Right cardiac atrium (tissue), 5 donors: ENCODE data around the gene TMEM178B. TPM values are rescaled to one million over a fixed set of nuclear protein-coding genes. Genes with fewer than 3 reads are reported as not detected.

Source experiments
- ATAC-seq, 2 donors: fragments of 200-7000 bp; cut with Tn5 transposase; one replicate each; pipeline versions ENCODE4 v1.8.0 to v1.9.1; 2020; ENCODE audit warnings: moderate library complexity in 2 of 2, mild to moderate bottlenecking in 1 of 2
- DNase-seq, 3 donors: peaks; one replicate each; pipeline ENCODE4 v3.0.0-alpha.2; 2020
- H3K27ac ChIP-seq: one replicate; pipeline ENCODE4 v1.5.1; 2013; ENCODE audit warnings: mild to moderate bottlenecking, low read length, control low read depth, moderate library complexity
- H3K27me3 ChIP-seq: one replicate; pipeline ENCODE4 v1.6.1; 2013; ENCODE audit not compliant: control insufficient read depth, insufficient read depth
- H3K4me1 ChIP-seq: one replicate; pipeline ENCODE4 v1.6.1; 2013; ENCODE audit warnings: low read length; ENCODE audit not compliant: control insufficient read depth, insufficient read depth
- H3K4me3 ChIP-seq: one replicate; pipeline ENCODE4 v1.5.1; 2013; ENCODE audit warnings: low read length, control low read depth
- H3K9me3 ChIP-seq: one replicate; pipeline ENCODE4 v1.6.1; 2013; ENCODE audit warnings: low read length; ENCODE audit not compliant: control insufficient read depth
- WGBS: extraction: QIAGEN DNeasy Blood & Tissue Kit; methylation state at CpG from one replicate; pipeline ENCODE4 v1.1.7; 2013; 5-methylcytosine and 5-hydroxymethylcytosine counted together
- intact Hi-C, 4 donors: fragments of 100-400 bp; cut with DNase I; formaldehyde crosslinking; loops; one replicate each; pipeline versions ENCODE4 v1.11.0 to v1.14.0; 2022 to 2023
- polyA plus RNA-seq: library from polyadenylated mRNA; stranded (reverse); fragments of 200-250 nt; gene quantifications from one replicate; pipeline ENCODE4 v1.2.3, GENCODE V29; 2013
- total RNA-seq, 4 donors: library from RNA; stranded (reverse); fragmentation: NEBNext Ultra II Directional; extraction: Animal tissue kit (Norgen Biotek cat#: 25700); gene quantifications; one replicate each; pipeline ENCODE4 v1.2.1, GENCODE V29; 2021
- donor health status: healthy with polysubstance abuse.
- donor health status: DM: no; HTN: yes; CAD: no.
- donor health status: DM: no; HTN: no; CAD: no.
- donor health status: DM: no; HTN: yes; CAD: no; lungs with severe emphysema.
- donor health status: DM: yes; HTN: yes; CAD: no.

Gene TMEM178B
- total and polyA plus RNA-seq, 5 donors = 13.3 to 49.6 (median 35.0) TPM

DNA sequence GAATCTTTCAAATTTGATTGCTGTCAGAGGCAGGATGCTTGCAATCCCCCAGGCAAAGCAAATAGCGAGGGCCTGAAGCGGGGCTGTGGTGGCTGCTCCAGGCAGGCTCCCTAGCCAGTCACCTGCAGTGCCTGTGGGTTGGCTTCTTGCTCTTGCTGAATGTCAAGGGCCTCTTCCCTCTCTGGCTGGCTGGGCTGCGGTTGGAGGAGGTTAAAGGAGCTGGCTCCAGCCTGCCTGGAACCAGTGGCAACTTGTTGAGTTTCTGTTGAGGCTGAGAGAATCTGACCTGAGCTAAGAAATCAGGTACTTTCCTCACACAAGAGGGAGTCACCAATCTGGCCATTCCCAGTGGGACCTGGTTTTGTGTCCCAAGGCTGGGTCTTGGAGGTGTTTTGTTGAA, 134.7 kb downstream of the TMEM178B start:
- Histone ChIP-seq H3K4me3 (no peak overlapping the region), H3K27ac (no peak overlapping the region), H3K4me1 (no peaks in the 10 kb centered on the region), H3K9me3 (no peaks in the 10 kb centered on the region), H3K27me3 (no peaks in the 10 kb centered on the region)
- DNase-seq (no peak), ATAC-seq (no peak)
- intact Hi-C loops = no loop called here
- 64% methylated on average over 3 of the region's 3 CpGs for WGBS

DNA sequence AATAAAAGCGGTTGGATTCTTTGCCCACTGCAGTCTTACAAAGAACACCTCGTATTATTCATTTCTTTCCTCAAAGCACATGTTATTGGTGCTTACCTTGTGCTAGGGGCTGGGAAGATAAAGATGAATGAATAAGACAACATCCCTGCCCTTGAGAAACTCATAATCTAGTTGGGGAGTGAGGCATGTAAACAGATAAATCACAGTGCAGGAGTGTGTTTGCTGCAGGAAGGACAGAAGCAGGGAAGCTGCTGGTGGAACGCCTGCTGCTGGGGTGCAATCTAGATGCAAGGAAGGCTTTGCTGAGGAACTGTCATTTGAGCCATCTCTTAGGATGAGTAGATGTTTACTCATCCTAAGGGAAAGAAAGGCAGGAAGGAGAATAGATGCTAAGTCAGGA, 135.6 kb downstream of the TMEM178B start:
- ATAC-seq = no peak
- intact Hi-C loops = no loop called here
- Histone ChIP-seq H3K27ac (no peak overlapping the region), H3K9me3 (no peaks in the 10 kb centered on the region), H3K4me3 (no peak overlapping the region), H3K4me1 (no peaks in the 10 kb centered on the region), H3K27me3 (no peaks in the 10 kb centered on the region)
- no peak for DNase-seq
- WGBS = 70% methylated on average over 3 of the region's 3 CpGs

DNA sequence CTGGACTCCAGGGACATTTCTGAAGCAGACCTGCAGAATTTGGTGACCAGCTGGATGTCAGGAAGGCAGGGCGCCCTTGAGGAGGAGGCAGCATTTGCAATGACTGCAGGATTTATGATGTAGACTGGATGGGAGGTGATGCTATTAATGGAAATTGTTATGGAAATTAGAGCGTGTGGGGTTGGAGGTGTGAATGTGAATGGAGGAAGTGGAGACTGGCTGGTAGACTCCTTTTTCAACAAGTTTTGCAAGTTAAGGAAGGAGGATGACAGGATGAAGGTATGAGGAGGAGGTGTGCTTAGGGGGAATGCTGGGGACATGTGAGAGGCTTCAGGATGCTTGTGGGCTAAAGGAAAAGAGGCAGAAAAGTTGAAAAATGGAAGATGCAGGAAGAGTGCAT, 137.0 kb downstream of the TMEM178B start:
- no peak overlapping the region for H3K4me3 ChIP-seq
- intact Hi-C loops = no loop called here
- DNase-seq (no peak), ATAC-seq (no peak)
- H3K9me3 ChIP-seq = no peaks in the 10 kb centered on the region
- no peaks in the 10 kb centered on the region for H3K27me3 ChIP-seq
- no peaks in the 10 kb centered on the region for H3K4me1 ChIP-seq
- 50% methylated on average over 2 of the region's 2 CpGs for WGBS
- no peak overlapping the region for H3K27ac ChIP-seq

DNA sequence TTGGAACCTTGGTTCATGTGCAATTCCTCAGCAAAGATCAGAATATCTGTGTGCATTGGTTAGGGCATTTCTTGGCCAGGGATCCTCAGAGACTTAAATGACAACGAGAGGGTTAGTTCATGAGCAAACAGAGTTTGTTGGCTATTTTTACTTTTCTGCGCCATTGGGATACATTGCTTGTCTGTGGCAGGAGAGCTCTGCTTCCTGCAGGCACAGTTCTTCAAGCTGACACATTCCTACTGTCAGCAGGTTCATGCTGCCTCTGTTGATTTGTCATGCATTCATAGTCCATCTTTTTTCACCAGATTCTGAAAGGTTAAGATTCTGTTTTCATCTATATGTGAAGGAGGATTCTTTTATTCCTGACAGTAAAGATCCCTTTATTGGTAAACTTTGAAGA, 139.4 kb downstream of the TMEM178B start:
- Histone ChIP-seq H3K4me1 (no peaks in the 10 kb centered on the region), H3K9me3 (no peaks in the 10 kb centered on the region), H3K27me3 (no peaks in the 10 kb centered on the region), H3K27ac (no peak overlapping the region), H3K4me3 (no peak overlapping the region)
- DNase-seq = no peak
- intact Hi-C loops = no loop called here
- WGBS = 43% methylated on average over 2 of the region's 2 CpGs
- peak; percentile 39 to 58 for ATAC-seq

DNA sequence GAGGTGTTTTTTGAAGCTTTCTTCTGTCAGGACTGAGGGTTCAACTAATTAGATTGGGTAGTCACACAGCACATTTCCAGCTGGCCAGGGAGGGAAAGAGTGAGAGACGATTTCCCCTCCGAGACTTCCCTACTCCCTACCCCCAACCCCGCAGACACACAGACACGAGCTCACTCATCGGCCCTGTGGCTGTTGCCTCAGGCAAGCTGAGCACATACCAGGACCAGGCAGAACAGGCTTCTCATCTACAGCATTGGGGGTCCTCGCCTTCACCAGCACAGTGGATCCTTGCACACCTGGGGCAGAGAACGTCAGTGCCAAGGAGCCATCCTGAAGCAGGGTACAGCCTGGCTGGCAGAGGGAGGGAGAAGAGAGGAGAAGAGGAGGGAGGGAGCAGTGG, 144.1 kb downstream of the TMEM178B start:
- intact Hi-C loops = no loop called here
- WGBS = 51% methylated on average over 7 of the region's 7 CpGs
- ATAC-seq = no peak

DNA sequence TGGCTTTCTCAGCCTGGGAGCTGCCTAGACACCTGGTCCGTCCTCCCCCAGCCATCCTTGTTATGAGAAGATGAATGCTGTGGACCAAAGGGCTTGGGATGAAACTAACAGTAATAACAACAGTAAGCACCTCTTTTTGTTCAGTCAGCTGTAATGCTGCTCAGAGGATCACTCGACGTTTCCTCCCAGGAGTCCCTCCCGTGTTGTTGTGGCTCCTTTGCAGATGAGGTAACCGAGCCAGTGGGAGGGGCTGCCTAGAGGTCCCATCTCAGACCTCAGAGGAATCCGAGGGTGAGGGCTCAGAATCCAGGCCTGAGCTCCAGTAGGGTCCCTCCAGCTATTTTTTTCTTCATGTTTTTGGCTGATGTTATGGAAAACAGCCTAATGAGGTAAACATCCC, 145.1 kb downstream of the TMEM178B start:
- Histone ChIP-seq H3K27ac (no peak overlapping the region), H3K9me3 (no peaks in the 10 kb centered on the region), H3K27me3 (no peaks in the 10 kb centered on the region), H3K4me3 (no peak overlapping the region), H3K4me1 (no peaks in the 10 kb centered on the region)
- intact Hi-C loops = no loop called here
- ATAC-seq (no peak), DNase-seq (no peak)
- WGBS = 52% methylated on average over 6 of the region's 6 CpGs

More for the DNA sequence above, 144.1 kb downstream of the TMEM178B start:
- no peak overlapping the region for H3K27ac ChIP-seq
- H3K9me3 ChIP-seq = no peaks in the 10 kb centered on the region
- no peak overlapping the region for H3K4me3 ChIP-seq
- H3K4me1 ChIP-seq = no peaks in the 10 kb centered on the region
- no peaks in the 10 kb centered on the region for H3K27me3 ChIP-seq
- no peak for DNase-seq

DNA sequence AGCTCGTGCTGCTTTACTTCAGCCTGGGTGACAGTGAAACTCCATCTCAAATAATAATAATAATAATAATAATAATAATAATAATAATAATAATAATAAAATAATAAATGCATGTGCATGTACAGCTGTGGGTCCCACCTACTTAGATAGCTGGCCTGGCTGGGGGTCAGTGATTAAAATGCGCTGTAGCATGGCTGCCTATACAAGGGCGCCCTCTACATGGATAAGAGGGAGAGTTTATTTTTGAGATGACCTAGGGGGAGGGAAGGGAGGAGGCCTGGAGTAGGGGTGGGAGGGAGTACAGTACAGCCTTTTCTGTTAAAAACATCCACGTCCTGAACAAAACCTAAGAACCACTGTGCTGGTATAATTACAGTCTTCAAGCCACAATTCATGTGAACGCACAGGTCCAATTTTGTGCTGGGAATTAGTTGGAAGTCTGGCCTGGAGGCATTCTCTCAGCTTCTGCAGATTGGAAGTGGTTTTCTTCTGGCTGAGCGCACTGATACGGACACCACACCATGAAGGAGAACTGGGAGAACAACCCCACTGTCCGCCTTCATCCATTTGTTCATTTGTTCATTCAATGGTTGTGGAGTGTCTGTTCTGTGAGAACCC, 146.5 kb downstream of the TMEM178B start:
- H3K27ac ChIP-seq = no peak overlapping the region
- no peaks in the 10 kb centered on the region for H3K4me1 ChIP-seq
- no peak for DNase-seq
- 73% methylated on average over 8 of the region's 8 CpGs for WGBS
- ATAC-seq = no peak
- intact Hi-C loops = no loop called here
- H3K9me3 ChIP-seq = no peaks in the 10 kb centered on the region
- no peaks in the 10 kb centered on the region for H3K27me3 ChIP-seq
- H3K4me3 ChIP-seq = no peak overlapping the region

DNA sequence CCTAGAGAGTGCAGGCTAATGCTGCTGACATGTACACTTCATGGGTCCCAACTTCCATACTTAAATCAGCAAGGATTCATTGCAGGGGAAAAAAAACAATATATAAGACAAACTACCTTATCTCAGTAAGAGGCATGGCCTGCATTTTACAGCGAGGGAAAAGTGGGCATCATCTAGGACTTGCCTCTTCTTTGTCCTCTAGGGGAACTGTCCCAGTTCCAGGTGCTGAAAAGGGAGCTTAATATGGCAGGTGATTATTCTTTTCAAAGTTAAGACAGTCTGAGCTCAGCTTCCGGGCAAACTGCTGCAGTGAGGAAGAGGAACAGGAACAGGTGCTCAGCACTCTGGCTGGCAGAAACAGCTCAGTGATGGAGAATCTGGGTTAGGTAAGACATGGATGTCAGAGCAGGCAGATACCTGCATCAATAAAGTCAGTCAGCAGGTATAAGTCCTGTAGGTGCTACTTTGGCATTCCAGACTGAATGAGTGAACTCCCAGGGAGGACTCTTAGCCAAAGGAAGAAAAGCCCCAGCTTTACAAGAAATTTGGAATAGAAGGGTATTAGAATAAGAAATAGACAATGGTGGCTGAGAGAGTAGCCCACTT, 147.2 kb downstream of the TMEM178B start:
- intact Hi-C loops = no loop called here
- 35% methylated on average over 2 of the region's 2 CpGs for WGBS
- Histone ChIP-seq H3K27me3 (no peaks in the 10 kb centered on the region), H3K27ac (no peak overlapping the region), H3K4me1 (no peaks in the 10 kb centered on the region), H3K9me3 (no peaks in the 10 kb centered on the region), H3K4me3 (no peak overlapping the region)
- no peak for DNase-seq
- no peak for ATAC-seq

DNA sequence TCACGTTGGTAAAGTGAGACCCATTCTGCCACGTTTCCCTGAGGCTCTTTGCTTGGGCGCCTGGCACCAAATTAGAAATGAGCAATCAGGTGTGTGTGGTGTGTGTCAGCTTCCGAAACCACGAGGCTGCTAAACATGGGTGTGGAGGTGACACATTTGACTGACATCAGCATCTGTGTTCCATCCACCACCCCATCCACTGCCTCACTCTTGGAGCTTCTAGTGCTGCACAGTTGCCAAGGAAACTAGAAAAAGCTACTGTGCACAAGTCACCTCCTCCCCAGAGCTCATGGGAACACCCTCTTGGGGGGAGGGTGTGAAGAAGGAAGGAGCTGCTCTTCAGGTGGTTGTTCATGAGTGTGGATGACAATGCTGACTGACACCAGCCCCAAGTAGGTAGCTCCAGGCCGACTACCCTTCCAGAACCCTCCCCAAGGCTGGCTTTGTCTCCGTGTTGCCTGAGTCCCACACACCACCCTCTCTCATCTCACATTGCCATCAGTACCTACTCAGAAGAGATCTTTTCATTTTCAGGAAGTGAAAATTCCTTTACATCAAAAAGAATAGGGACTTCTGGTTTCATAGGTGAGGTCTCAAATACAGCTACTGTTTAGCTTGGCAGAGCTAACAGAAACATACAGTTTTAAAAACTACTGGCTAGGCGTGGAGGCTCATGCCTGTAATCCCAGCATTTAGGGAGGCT, 152.2 kb downstream of the TMEM178B start:
- intact Hi-C loops = loop anchor here in 1 of 4 donors (5.0 kb wide), 1 partner anchor 414 kb away; no protein-coding TSS in a partner anchor
- Histone ChIP-seq H3K4me1 (no peaks in the 10 kb centered on the region), H3K9me3 (no peaks in the 10 kb centered on the region), H3K27ac (no peak overlapping the region), H3K27me3 (no peaks in the 10 kb centered on the region), H3K4me3 (no peak overlapping the region)
- 73% methylated on average over 8 of the region's 8 CpGs for WGBS
- ATAC-seq (no peak), DNase-seq (no peak)

DNA sequence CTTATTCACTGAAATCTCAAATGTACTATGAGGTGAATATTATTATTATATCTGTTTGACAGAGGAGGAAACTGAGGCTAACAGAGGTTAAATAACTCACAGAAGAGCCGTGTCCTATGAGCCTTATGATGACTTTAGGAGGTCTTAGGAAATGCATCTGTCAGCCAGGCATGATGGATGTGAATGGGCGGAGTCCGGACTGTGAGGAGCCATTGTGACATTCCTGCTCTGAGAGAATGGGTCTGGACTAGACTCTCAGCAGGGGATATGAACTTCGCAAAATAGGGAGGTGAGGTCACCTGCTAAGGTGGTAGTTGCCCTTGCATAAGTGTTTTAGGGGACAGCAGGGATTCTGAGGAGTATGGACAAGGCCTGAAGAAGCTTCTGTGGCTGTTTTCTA, 153.6 kb downstream of the TMEM178B start:
- Histone ChIP-seq H3K4me3 (no peak overlapping the region), H3K9me3 (no peaks in the 10 kb centered on the region), H3K4me1 (no peaks in the 10 kb centered on the region), H3K27ac (no peak overlapping the region), H3K27me3 (no peaks in the 10 kb centered on the region)
- no peak for ATAC-seq
- no peak for DNase-seq
- intact Hi-C loops = loop anchor here in 1 of 4 donors (5.0 kb wide), 1 partner anchor 415 kb away; no protein-coding TSS in a partner anchor
- 70% methylated on average over 4 of the region's 4 CpGs for WGBS

DNA sequence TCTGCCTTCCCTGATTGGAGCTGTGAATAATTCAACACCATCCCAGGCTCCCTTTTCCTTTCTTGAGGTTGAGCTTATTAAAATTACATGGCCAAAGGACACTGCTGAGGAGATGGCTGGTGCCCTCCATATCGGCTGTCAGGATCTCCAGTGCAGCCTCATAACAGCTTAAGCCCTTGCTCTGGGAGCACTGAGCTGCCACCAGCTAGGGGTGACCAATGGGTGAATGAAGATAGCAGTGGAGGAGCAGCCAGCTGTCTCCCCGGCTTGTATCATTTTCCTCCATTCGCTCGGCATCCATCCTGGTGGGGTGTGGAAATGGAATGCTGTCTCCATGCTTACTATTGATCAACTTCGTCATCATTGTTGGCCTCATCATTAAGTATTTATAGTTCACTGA, 154.6 kb downstream of the TMEM178B start:
- WGBS = 77% methylated on average over 5 of the region's 5 CpGs
- ATAC-seq = no peak
- intact Hi-C loops = loop anchor here in 1 of 4 donors (5.0 kb wide), 1 partner anchor 416 kb away; no protein-coding TSS in a partner anchor
- Histone ChIP-seq H3K9me3 (no peaks in the 10 kb centered on the region), H3K4me3 (no peak overlapping the region), H3K27me3 (no peaks in the 10 kb centered on the region), H3K4me1 (no peaks in the 10 kb centered on the region), H3K27ac (no peak overlapping the region)
- DNase-seq = no peak
